ENCODE data around the gene ODAD2. TPM values are rescaled to one million over a fixed set of nuclear protein-coding genes. Genes with fewer than 3 reads are reported as not detected.

Gene ODAD2
- total RNA-seq, 4 donors from 2014 or later = not detected

- TF ChIP-seq, protein P1, sequence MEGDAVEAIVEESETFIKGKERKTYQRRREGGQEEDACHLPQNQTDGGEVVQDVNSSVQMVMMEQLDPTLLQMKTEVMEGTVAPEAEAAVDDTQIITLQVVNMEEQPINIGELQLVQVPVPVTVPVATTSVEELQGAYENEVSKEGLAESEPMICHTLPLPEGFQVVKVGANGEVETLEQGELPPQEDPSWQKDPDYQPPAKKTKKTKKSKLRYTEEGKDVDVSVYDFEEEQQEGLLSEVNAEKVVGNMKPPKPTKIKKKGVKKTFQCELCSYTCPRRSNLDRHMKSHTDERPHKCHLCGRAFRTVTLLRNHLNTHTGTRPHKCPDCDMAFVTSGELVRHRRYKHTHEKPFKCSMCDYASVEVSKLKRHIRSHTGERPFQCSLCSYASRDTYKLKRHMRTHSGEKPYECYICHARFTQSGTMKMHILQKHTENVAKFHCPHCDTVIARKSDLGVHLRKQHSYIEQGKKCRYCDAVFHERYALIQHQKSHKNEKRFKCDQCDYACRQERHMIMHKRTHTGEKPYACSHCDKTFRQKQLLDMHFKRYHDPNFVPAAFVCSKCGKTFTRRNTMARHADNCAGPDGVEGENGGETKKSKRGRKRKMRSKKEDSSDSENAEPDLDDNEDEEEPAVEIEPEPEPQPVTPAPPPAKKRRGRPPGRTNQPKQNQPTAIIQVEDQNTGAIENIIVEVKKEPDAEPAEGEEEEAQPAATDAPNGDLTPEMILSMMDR (IDR thresholded peaks at IDR 0.05; ENCODE audit: low read depth) = no peak
Measured at GRCh38 chr10:27770181-27770580, 228.7 kb downstream of the ODAD2 start.

Small RNA genes within 50 kb of the gene (small RNA-seq; reads per million reads assigned to genes)
- not detected for gene MRPS21P5
- not detected for gene RN7SKP132
